Measurements from ENCODE around the gene NLRX1. TPM values are rescaled to one million over a fixed set of nuclear protein-coding genes. Genes with fewer than 3 reads are reported as not detected.
A peak's percentile ranks its signal among the peaks of the same experiment; 100 is the strongest.

NLRX1 gene
- total and polyA plus RNA-seq, 2 donors (not counting 3 experiments of a cell fraction or from before 2014, with no cell fraction given) = 15.1 to 15.5 TPM

DNA sequence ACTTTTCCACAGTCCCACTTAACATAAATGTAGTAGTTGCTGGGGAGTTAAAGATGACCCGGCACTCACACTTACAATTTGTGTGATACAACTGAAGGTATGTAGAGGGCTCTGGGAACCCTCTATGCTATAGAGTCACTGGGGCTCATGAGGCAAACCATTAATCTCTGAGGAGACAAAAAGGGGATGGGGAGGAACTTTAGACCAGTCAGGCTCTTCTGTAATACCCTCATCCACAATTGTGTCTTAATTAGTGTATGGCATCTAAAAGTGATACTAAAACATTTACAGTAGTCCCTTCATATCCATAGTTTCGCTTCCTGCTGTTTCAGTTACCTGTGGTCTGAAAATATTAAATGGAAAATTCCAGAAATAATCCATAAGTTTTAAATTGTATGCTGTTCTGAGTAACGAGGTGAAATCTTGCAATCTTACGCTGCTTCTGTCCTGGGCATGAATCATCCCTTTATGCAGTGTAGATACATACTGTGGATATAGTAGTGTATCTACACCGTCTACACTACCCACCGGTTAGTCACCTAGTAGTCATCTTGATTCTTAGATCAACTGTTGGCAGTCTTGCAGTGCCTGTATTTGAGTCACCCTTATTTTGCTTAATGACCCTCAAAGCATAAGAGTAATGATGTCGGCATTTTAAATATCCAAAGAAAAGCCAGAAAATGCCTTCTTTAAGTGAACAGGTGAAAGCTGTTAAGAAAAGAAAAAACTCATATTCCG lies 49.8 kb downstream of the NLRX1 start:
- POLR2A ChIA-PET = no interaction called here
- H4K20me1 ChIP-seq (replicated peaks; ENCODE audit: control insufficient read depth, extremely low read depth, insufficient read depth, low read length) = no peaks in the 10 kb centered on the region
- intact Hi-C loops (cut with micrococcal nuclease) = no loop called here
- no peaks in the 10 kb centered on the region for H3K36me3 ChIP-seq (ENCODE audit: control insufficient read depth in 2 of 2, extremely low read depth in 1 of 2, insufficient read depth in 2 of 2, low read length in 2 of 2)
- no peak overlapping the region for H3K4me3 ChIP-seq (replicated peaks in 1 of 3; ENCODE audit: insufficient read depth in 1 of 3, low read depth in 1 of 3, low read length in 3 of 3)
- no peaks in the 10 kb centered on the region for H3K9me3 ChIP-seq (replicated peaks; ENCODE audit: control insufficient read depth, insufficient read depth, low read length)
- TF ChIP-seq JUN (IDR thresholded peaks at IDR 0.05; ENCODE audit: borderline replicate concordance, insufficient read depth, insufficient read length, low read depth) (peak; percentile 75), POLR2A (IDR thresholded peaks at IDR 0.05; ENCODE audit: low read depth, low read length) (peak; percentile 24), GATA2 (IDR thresholded peaks at IDR 0.05; ENCODE audit: insufficient read depth, insufficient read length, low read depth, low read length) (peak; percentile 75), MYC (IDR thresholded peaks at IDR 0.05; ENCODE audit: low read depth, low read length) (no peak), CTCF (IDR thresholded peaks at IDR 0.05; ENCODE audit: extremely low read depth in 1 of 2, insufficient read depth in 1 of 2, low read depth in 1 of 2, low read length in 2 of 2) (no peak), EZH2 (IDR thresholded peaks at IDR 0.05; ENCODE audit: borderline replicate concordance, low read depth, low read length, severe bottlenecking) (no peak), FOS (IDR thresholded peaks at IDR 0.05; ENCODE audit: borderline replicate concordance, insufficient read depth, low read length) (peak; percentile 97), MAX (IDR thresholded peaks at IDR 0.05; ENCODE audit: insufficient read depth, insufficient read length) (no peak), POLR2AphosphoS5 (IDR thresholded peaks at IDR 0.05; ENCODE audit: insufficient read depth, low read depth, low read length) (peak; percentile 63)
- H3K79me2 ChIP-seq (ENCODE audit: control insufficient read depth, insufficient read depth, low read length) = peaks cover 71% of the 10 kb centered on the region
- H2AFZ ChIP-seq (ENCODE audit: low read depth, low read length) = no peak overlapping the region
- peak; percentile 70 for DNase-seq (ENCODE audit: low read depth, low spot score)
- no peaks in the 10 kb centered on the region for H3K27me3 ChIP-seq (ENCODE audit: control insufficient read depth in 2 of 2, insufficient read depth in 2 of 2, low read length in 2 of 2)
- BruUV-seq (replicated peaks) = no TSS peak
- no peak overlapping the region for H3K9ac ChIP-seq (replicated peaks; ENCODE audit: extremely low read depth, insufficient read depth, low read length)
- CTCF ChIA-PET = interaction anchor here (1.3 to 4.1 kb wide), 2 partner anchors 8 to 12 kb away, joined by 3 to 17 read pairs; partner anchors contain the start of gene CBL
- FAIRE-seq = no peak
- dilution Hi-C loops (cut with MboI; ENCODE audit: extremely low pct_ligation_motif_present, low sequenced_read_pairs) = no loop called here
- H3K9me1 ChIP-seq (replicated peaks; ENCODE audit: control insufficient read depth, extremely low read depth, insufficient read depth, low read length) = no peaks in the 10 kb centered on the region
- H3K27ac ChIP-seq (ENCODE audit: insufficient read depth, low read depth, low read length) = peak overlapping the region; percentile 39
- peaks cover 6% of the 10 kb centered on the region for H3K4me1 ChIP-seq (ENCODE audit: control insufficient read depth, extremely low read depth, insufficient read depth, low read length)
- no peak overlapping the region for H3K4me2 ChIP-seq (ENCODE audit: insufficient read depth, low read length)
